HG03045 (cell line): ENCODE data around the gene POLR3K.
"Not testable (repeated sequence)": the region's sequence is repeated elsewhere in the genome, so short reads cannot be mapped to it uniquely, and the experiment has no call there.

ENCODE experiments used
- ATAC-seq: cut with Tn5 transposase; IDR thresholded peaks from one replicate; pipeline ENCODE4 v1.9.1; 2021; ENCODE audit warnings: mild to moderate bottlenecking, moderate library complexity; ENCODE audit not compliant: unreplicated experiment

POLR3K gene

DNA sequence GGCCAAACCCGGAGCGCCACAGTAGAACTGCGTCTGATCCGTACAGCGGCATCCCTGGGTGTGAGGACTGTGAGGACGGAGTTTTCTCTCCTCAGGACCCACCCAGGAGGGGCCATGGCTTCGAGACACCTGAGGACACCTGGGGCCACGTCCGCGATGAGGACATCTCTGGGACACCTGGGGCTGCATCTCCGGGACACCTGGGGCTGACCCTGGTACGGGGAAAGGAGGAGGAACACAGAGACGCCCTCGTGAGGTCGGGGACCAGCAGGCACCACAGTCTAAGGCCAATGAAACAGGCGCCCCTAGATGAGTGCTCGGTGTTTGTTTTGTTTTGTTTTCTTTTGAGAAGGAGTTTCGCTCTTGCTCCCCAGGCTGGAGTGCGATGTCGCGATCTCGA lies 29.3 kb downstream of the POLR3K start:
- ATAC-seq: not testable (repeated sequence)

DNA sequence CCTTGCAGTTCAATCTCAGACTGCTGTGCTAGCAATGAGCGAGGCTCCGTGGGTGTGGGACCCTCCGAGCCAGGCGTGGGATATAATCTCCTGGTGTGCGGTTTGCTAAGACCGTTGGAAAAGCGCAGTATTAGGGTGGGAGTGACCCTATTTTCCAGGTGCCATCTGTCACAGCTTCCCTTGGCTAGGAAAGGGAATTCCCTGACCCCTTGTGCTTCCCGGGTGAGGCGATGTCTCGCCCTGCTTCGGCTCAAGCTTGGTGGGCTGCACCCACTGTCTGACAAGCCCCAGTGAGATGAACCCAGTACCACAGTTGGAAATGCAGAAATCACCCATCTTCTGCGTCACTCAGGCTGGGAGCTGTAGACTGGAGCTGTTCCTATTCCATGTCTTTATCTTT lies 32.5 kb downstream of the POLR3K start:
- ATAC-seq: not testable (repeated sequence)

DNA sequence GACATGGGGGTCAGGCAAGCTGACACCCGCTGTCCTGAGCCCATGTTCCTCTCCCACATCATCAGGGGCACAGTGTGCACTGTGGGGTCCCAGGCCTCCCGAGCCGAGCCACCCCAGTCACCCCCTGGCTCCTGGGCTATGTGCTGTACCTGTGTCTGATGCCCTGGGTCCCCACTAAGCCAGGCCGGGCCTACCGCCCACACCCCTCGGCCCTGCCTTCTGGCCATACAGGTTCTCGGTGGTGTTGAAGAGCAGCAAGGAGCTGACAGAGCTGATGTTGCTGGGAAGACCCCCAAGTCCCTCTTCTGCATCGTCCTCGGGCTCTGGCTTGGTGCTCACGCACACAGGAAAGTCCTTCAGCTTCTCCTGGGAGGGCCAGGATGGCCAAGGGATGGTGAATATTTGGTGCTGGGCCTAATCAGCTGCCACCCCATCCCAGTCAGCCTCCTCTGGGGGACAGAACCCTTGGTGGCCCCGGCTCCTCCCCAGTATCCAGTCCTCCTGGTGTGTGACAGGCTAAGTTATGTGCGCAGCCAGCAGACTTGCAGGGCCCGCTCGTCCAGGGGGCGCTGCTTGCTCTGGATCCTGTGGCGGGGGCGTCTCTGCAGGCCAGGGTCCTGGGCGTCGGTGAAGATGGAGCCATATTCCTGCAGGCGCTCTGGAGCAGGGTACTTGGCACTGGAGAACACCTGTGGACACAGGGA lies 36.2 kb downstream of the POLR3K start:
- not testable (repeated sequence) for ATAC-seq

DNA sequence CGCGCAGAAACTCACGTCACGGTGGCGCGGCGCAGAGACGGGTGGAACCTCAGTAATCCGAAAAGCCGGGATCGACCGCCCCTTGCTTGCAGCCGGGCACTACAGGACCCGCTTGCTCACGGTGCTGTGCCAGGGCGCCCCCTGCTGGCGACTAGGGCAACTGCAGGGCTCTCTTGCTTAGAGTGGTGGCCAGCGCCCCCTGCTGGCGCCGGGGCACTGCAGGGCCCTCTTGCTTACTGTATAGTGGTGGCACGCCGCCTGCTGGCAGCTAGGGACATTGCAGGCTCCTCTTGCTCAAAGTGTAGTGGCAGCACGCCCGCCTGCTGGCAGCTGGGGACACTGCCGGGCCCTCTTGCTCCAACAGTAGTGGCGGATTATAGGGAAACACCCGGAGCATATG lies 42.6 kb downstream of the POLR3K start:
- ATAC-seq: not testable (repeated sequence)

GRCh38 chr16:9903-10665 lies 43.3 kb downstream of the POLR3K start:
- ATAC-seq: no peak
